Keratinocyte (primary cell): ENCODE results near the gene TTC39C. TPM values are rescaled to one million over a fixed set of nuclear protein-coding genes. Genes with fewer than 3 reads are reported as not detected.

Experiments
- DNase-seq: peaks from one replicate; pipeline ENCODE4 v3.0.0-alpha.2; 2011; ENCODE audit warnings: low read depth, missing footprints, low spot score
- FAIRE-seq: peaks from 2 replicates; lab custom pipeline; 2011; peaks lifted over from hg19 to GRCh38; lab: Jason Lieb, UNC
- H2AFZ ChIP-seq: 2 replicates; pipeline ENCODE4 v1.6.0; 2012; ENCODE audit warnings: low read length, control low read depth, inconsistent platforms; ENCODE audit not compliant: control insufficient read depth
- H3K27ac ChIP-seq: 2 replicates; pipeline ENCODE4 v1.5.1; 2011; ENCODE audit warnings: low read length; ENCODE audit not compliant: control insufficient read depth, insufficient read depth
- H3K27me3 ChIP-seq: 3 replicates; pipeline ENCODE4 v1.6.0; 2011; ENCODE audit warnings: low read length; ENCODE audit not compliant: control insufficient read depth, insufficient read depth; ENCODE audit errors: extremely low read depth
- H3K36me3 ChIP-seq, 2 experiments: 2 replicates in 1 of 2; 3 replicates in 1 of 2; pipeline ENCODE4 v1.5.1; 2011; ENCODE audit warnings: low read length in 2 of 2, mild to moderate bottlenecking in 1 of 2; ENCODE audit not compliant: control insufficient read depth in 2 of 2, insufficient read depth in 2 of 2; ENCODE audit errors: extremely low read depth in 1 of 2
- H3K4me1 ChIP-seq: 3 replicates; pipeline ENCODE4 v1.5.1; 2011; ENCODE audit warnings: low read length; ENCODE audit not compliant: control insufficient read depth, insufficient read depth; ENCODE audit errors: extremely low read depth
- H3K4me2 ChIP-seq: 3 replicates; pipeline ENCODE4 v1.6.0; 2011; ENCODE audit warnings: low read depth, low read length; ENCODE audit not compliant: control insufficient read depth, insufficient read depth; ENCODE audit errors: extremely low read depth
- H3K4me3 ChIP-seq, 3 experiments: fragments of 200-600 bp in 1 of 3; sonication (generic) in 1 of 3; 2 replicates in 2 of 3; 3 replicates in 1 of 3; pipeline ENCODE4 v1.5.1; 2011 to 2016; ENCODE audit warnings: low read length in 3 of 3, mild to moderate bottlenecking in 3 of 3, control low read depth in 2 of 3, inconsistent platforms in 1 of 3, low read depth in 1 of 3, mixed read lengths in 1 of 3, mixed run types in 1 of 3, moderate library complexity in 1 of 3; ENCODE audit not compliant: control insufficient read depth in 2 of 3, insufficient read depth in 2 of 3; ENCODE audit errors: extremely low read depth in 1 of 3
- H3K79me2 ChIP-seq: 2 replicates; pipeline ENCODE4 v1.6.0; 2012; ENCODE audit warnings: low read length; ENCODE audit not compliant: control insufficient read depth, insufficient read depth
- H3K9ac ChIP-seq: 3 replicates; pipeline ENCODE4 v1.6.0; 2011; ENCODE audit warnings: low read length; ENCODE audit not compliant: control insufficient read depth, insufficient read depth; ENCODE audit errors: extremely low read depth
- H3K9me1 ChIP-seq: 3 replicates; pipeline ENCODE4 v1.6.0; 2011; ENCODE audit warnings: low read length; ENCODE audit not compliant: control insufficient read depth, insufficient read depth; ENCODE audit errors: extremely low read depth
- H3K9me3 ChIP-seq: 2 replicates; pipeline ENCODE4 v1.5.1; 2012; ENCODE audit warnings: low read depth, low read length; ENCODE audit not compliant: control insufficient read depth
- H4K20me1 ChIP-seq: 3 replicates; pipeline ENCODE4 v1.6.0; 2011; ENCODE audit warnings: low read length; ENCODE audit not compliant: control insufficient read depth, insufficient read depth; ENCODE audit errors: extremely low read depth
- EZH2 ChIP-seq: IDR thresholded peaks from one replicate; pipeline ENCODE4 v1.6.1; 2012; ENCODE audit warnings: inconsistent platforms, mild to moderate bottlenecking, low read length, moderate library complexity
- dilution Hi-C: fragments of 300-500 bp; cut with MboI; formaldehyde crosslinking; loops from one replicate; pipeline ENCODE4 v1.7.0; 2020; ENCODE audit warnings: low sequenced_read_pairs; ENCODE audit not compliant: extremely low pct_ligation_motif_present
- polyA plus RNA-seq, 5 experiments: library from polyadenylated mRNA; depleted of rRNA in 3 of 5; stranded (reverse) in 3 of 5; stranded (forward) in 1 of 5; unstranded in 1 of 5; fragments of >200 nt; gene quantifications; 1 replicate in 1 of 5; 2 replicates in 3 of 5; 3 replicates in 1 of 5; pipeline versions ENCODE4 v1.2.1 to v1.2.3, GENCODE V29; 2011 to 2012; ENCODE audit warnings: missing spikeins in 2 of 5, low read depth in 1 of 5, low replicate concordance in 1 of 5
- TF ChIP-seq, protein P1 (sequence below), 3 experiments: IDR thresholded peaks in 1 of 3; conservative IDR thresholded peaks in 1 of 3; optimal IDR thresholded peaks in 1 of 3; 2 replicates in 2 of 3; 3 replicates in 1 of 3; pipeline versions ENCODE3 to v1.5.1; 2011; ENCODE audit warnings: low read length in 3 of 3, mild to moderate bottlenecking in 3 of 3, moderate library complexity in 2 of 3, control low read depth in 1 of 3, inconsistent platforms in 1 of 3; ENCODE audit not compliant: insufficient read depth in 2 of 3; ENCODE audit errors: extremely low read depth in 1 of 3

TTC39C gene
- polyA plus RNA-seq, 1 donor (not counting 4 experiments of a cell fraction or from before 2014, with no cell fraction given) = 26.8 TPM

GRCh38 chr18:24016643-24017042 lies 2.1 kb downstream of the TTC39C start:
- H3K4me1 ChIP-seq = peaks cover 11% of the 10 kb centered on the region
- peak; percentile 67 for FAIRE-seq

DNA sequence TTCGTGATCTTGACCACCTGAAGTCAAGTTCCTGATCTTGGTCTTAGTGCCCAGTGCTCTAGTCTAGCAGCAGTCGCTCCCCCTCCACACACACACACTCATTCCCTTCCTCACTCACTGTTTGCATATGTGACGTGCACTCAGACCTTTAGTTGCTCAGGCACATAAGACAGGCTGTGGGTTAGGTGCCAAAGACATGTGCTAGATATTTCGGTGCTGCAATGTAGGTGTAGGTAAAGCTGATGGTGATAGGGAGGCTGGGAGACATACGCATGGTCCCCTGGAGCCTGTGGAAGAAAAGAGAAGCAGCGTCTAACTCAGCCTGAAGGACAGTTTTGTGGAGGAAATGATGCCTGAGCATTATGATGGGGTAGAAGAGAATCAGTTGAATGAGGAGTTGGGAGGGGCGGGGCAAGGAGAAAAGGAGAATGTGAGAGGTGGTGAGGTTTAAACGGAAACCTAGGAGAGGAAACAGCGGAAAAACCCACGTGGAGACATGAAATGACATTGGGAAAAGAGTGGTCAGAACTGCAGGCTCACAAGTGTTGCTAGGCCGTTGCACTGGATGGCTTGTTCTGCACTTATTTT lies 3.8 kb downstream of the TTC39C start:
- no peak overlapping the region for H3K4me3 ChIP-seq
- FAIRE-seq (peak; percentile 23), DNase-seq (no peak)
- H3K9ac ChIP-seq = no peak overlapping the region
- dilution Hi-C loops = no loop called here
- no peak for TF ChIP-seq EZH2
- TF ChIP-seq, protein P1, sequence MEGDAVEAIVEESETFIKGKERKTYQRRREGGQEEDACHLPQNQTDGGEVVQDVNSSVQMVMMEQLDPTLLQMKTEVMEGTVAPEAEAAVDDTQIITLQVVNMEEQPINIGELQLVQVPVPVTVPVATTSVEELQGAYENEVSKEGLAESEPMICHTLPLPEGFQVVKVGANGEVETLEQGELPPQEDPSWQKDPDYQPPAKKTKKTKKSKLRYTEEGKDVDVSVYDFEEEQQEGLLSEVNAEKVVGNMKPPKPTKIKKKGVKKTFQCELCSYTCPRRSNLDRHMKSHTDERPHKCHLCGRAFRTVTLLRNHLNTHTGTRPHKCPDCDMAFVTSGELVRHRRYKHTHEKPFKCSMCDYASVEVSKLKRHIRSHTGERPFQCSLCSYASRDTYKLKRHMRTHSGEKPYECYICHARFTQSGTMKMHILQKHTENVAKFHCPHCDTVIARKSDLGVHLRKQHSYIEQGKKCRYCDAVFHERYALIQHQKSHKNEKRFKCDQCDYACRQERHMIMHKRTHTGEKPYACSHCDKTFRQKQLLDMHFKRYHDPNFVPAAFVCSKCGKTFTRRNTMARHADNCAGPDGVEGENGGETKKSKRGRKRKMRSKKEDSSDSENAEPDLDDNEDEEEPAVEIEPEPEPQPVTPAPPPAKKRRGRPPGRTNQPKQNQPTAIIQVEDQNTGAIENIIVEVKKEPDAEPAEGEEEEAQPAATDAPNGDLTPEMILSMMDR (optimal IDR thresholded peaks at IDR 0.05 in 1 of 3, IDR thresholded peaks at IDR 0.05 in 1 of 3, conservative IDR thresholded peaks at IDR 0.05 in 1 of 3; ENCODE audit: extremely low read depth in 1 of 3, insufficient read depth in 2 of 3, low read length in 3 of 3) = no peak
- H3K27ac ChIP-seq = no peak overlapping the region
- H3K9me1 ChIP-seq = no peaks in the 10 kb centered on the region
- H3K27me3 ChIP-seq = no peaks in the 10 kb centered on the region
- H3K4me1 ChIP-seq = peaks cover 26% of the 10 kb centered on the region
- peaks cover 58% of the 10 kb centered on the region for H3K79me2 ChIP-seq
- no peaks in the 10 kb centered on the region for H3K9me3 ChIP-seq
- no peaks in the 10 kb centered on the region for H4K20me1 ChIP-seq
- no peak overlapping the region for H3K4me2 ChIP-seq
- peaks cover 2 to 8% of the 10 kb centered on the region in 2 experiments for H3K36me3 ChIP-seq
- H2AFZ ChIP-seq = no peak overlapping the region

More at GRCh38 chr18:24016643-24017042, 2.1 kb downstream of the TTC39C start:
- peak overlapping the region; percentile 77 for H3K4me2 ChIP-seq
- H2AFZ ChIP-seq = no peak overlapping the region
- peaks cover 2 to 8% of the 10 kb centered on the region in 2 experiments for H3K36me3 ChIP-seq
- dilution Hi-C loops = no loop called here
- H4K20me1 ChIP-seq = no peaks in the 10 kb centered on the region
- H3K4me3 ChIP-seq = peak overlapping the region in 2 of 3 experiments; percentile 62 to 65
- peak overlapping the region; percentile 76 for H3K27ac ChIP-seq
- no peaks in the 10 kb centered on the region for H3K9me3 ChIP-seq
- no peaks in the 10 kb centered on the region for H3K9me1 ChIP-seq
- no peak for DNase-seq
- peaks cover 49% of the 10 kb centered on the region for H3K79me2 ChIP-seq
- no peaks in the 10 kb centered on the region for H3K27me3 ChIP-seq
- peak overlapping the region; percentile 82 for H3K9ac ChIP-seq
- no peak for TF ChIP-seq EZH2
- TF ChIP-seq, protein P1 (optimal IDR thresholded peaks at IDR 0.05 in 1 of 3, IDR thresholded peaks at IDR 0.05 in 1 of 3, conservative IDR thresholded peaks at IDR 0.05 in 1 of 3; ENCODE audit: extremely low read depth in 1 of 3, insufficient read depth in 2 of 3, low read length in 3 of 3) = peak; percentile 15 to 67 (median 47)
